Hematopoietic multipotent progenitor cell (in vitro differentiated cells): ENCODE measurements around the gene CBX1. TPM values are rescaled to one million over a fixed set of nuclear protein-coding genes. Genes with fewer than 3 reads are reported as not detected.
"Not testable (repeated sequence)": the region's sequence is repeated elsewhere in the genome, so short reads cannot be mapped to it uniquely, and the experiment has no call there.

Source experiments
- DNase-seq, 3 donors: peaks; one replicate each; pipeline ENCODE4 v3.0.0-alpha.2; 2011 to 2015; ENCODE audit warnings: low read depth in 2 of 3, low spot score in 2 of 3
- total RNA-seq: library from RNA; depleted of rRNA; stranded (reverse); fragments of >200 nt; gene quantifications from one replicate; pipeline ENCODE4 v1.2.3, GENCODE V29; 2012

Gene CBX1
- total RNA-seq, 1 donor: 8.6 TPM

DNA sequence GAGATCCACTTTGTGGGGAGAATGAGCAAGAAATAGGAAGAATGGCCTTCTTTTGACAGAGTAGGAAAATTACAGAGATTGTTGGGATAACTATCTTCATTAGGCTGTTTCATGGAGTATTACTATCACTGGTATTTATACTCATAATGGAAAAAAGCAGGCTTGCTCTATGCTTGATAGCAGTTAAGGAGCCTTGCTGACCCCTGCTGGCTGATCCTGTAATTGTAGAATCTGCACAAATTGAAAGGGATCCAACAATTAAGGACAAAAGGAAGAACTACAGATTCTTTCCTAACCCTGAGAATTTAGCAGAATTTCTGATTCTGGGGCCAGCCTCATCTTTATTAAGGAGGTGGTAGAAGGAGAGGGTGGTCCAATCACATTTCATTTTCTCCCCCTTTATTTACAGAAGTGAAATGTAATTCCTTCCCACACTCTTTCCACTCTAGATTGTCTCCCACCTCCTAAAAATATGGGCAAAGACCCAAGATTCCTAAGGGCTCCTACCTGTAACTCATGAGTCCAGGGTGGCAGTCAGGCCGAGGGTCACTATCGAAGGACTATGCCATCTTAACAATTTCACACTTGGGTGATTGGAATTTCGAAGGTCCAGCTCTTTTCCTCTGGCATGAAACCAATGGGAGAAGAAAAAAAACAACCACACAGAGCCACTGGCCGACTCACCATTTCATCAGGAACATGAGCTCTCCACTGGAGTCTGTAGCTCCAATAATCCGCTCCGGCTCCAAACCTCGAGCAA lies 26.8 kb downstream of the CBX1 start:
- DNase-seq: peak; percentile 49 to 85 (median 59)

DNA sequence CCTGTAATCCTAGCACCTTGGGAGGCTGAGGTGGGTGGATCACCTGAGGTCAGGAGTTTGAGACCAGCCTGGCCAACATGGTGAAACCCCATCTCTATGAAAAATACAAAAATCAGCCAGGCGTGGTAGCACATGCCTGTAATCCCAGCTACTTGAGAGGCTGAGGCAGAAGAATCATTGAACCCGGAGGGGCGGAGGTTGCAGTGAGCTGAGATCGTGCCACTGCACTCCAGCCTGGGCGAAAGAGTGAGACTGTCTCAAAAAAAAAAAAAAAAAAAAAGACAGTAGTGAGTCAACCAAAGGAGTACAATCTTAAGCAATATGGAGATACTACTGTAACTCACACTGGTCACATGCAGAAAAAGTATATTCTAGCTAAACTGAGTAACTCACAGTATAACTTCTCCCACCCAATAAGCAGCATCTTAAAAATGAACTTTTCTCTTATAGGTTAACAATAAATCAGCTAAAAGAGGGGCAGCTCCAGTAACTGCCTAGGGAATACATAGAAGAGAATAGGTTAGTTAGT lies 27.6 kb downstream of the CBX1 start:
- DNase-seq: not testable (repeated sequence)

DNA sequence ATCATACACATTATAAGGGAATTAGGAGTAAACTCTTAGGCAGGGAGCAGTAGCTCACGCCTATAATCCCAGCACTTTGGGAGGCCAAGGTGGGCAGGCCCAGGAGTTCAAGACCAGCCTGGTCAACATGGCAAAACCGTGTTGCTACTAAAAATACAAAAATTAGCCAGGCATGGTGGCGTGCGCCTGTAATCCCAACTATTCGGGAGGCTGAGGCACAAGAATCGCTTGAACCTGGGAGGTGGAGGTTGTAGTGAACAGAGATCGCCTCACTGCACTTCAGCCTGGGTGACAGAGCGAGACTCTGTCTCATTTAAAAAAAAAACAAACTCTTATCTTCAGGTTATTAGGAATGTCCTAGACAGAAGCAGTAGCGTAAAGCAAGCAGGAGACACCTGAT lies 28.5 kb downstream of the CBX1 start:
- not testable (repeated sequence) for DNase-seq

DNA sequence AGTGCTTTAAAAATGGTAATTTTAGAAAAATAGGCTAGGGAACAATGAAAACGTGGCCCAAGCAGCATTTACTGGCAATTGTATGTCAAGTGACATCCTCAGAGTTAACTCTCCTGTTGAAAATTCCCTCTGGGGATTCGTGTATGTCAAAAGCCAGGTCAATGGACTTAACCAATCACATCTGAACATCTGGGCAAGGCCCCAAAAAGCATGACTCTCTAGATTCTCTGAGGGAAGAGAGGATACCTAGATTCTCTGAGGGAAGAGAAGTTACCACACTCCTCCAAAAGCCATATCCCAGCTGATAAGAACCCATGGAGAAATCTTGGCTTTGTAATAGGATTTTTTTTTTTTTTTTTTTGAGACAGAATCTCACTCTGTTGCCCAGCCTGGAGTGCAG lies 29.6 kb downstream of the CBX1 start:
- DNase-seq: no peak

DNA sequence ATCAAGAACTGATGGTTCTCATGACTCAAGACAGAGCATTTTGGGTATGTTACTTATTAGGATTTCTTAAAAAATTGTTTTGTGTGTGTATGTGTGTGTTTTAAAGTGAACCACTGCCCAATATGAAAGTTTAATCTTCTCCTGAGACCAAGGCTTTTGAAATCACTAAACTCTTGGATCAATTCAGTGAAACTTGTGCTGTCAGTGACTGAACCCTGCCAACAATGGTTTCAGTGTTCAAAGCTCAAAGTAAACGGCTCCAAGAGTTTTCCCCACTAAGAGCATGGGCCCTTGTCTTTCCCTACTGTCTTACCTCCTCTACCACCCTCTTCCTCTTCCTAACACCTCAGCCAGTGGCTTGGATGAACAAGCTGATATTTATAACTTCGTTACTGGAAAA lies 31.1 kb downstream of the CBX1 start:
- DNase-seq: no peak

DNA sequence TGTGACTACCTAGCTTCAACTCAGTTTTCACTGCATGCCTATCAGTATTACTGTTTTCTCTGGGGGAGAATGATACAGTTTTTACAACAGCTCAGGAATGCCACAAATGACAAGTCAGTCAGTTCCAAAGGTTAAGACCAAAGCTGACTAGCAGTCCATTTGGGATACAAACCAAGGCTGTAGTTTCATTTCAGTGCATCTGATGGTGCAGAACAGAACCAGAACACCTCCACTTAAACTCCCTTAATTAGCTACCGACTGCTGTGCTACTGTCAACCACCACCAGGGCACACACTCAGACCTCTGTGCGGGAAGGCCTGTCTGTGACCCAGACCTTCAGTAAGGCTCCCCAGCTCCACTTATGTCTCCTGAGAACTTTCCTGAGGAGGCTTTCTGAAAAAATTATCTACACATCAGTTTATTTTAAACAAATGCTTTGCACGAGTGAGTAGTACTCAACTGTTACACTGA lies 32.8 kb downstream of the CBX1 start:
- DNase-seq: peak in 2 of 3 donors; percentile 15 to 26

GRCh38 chr17:48067808-48068207 lies 33.5 kb downstream of the CBX1 start:
- DNase-seq: not testable (repeated sequence)

DNA sequence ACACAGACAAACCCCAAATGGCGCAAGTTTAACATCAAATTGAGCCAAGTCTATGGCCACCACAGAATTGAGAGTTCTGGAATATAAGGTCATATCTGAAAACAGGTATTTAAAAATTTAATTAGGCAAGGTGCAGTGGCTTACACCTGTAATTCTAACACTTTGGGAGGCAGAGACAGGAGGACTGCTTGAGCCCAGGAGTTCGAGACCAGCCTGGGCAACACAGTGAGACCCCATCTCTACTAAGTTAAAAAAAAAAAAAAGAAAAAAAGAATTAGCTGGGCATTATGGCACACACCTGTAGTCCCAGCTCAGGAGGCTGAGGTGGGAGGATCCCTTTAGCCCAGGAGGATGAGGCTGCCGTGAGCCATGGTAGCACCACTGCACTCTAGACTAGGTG lies 34.0 kb downstream of the CBX1 start:
- no peak for DNase-seq

DNA sequence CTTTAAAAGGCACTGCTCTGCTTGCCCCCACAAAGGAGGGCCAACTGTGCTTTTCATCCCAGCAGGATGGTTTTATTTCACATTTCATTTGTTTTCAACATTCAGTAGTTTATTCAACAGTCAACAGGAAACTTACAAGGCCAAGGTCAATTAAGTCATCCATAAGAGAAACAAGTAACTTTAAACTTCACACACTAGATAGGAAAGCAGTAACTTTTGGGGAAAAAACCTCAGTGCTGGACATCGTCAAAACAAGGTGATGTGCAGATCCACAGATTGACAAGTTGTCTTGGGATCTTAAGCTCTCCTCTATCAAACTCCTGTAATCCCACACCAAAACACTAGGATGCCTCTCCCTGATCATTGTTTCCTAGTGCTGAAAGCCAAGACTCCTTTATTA lies 34.6 kb downstream of the CBX1 start:
- DNase-seq: no peak

DNA sequence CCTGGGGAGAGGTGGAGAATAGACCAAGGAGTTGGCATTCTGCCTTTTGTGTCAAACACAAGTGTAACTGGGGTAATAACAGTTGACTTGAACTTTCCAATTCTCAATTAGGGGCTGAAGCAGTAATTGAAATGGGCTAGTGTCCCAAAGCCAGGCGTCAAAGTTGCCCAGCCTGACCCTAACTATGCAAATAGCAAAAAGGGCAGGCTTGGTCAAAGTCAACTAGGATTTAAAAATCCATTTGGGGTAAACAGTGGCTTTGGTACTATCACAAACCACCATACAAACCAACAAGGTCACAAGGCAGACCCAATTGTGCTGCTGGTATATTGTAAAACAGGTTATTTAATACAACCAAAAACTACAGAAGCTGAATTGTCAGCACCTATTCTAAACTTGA lies 35.1 kb downstream of the CBX1 start:
- DNase-seq: no peak

- DNase-seq: no peak
These were observed 36.6 kb downstream of the CBX1 start for GRCh38 chr17:48064638-48065037.

DNA sequence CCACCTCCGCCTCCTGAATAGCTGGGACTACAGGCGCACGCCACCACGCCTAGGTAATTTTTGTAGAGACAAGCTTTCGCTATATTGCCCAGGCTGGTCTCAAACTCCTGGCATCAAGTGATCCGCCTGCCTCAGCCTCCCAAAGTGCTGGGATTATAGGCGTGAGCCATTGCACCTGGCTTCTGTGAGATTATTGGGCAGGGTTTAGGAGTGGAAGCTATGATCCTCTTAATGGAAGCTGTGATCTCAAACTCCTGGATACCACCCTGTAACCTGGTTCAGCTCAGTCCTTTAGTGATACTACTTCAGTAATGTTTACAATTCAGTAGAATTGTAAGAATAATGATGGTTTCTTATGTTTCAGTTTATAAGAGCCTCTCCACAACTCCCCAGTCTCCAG lies 39.0 kb downstream of the CBX1 start:
- no peak for DNase-seq

DNA sequence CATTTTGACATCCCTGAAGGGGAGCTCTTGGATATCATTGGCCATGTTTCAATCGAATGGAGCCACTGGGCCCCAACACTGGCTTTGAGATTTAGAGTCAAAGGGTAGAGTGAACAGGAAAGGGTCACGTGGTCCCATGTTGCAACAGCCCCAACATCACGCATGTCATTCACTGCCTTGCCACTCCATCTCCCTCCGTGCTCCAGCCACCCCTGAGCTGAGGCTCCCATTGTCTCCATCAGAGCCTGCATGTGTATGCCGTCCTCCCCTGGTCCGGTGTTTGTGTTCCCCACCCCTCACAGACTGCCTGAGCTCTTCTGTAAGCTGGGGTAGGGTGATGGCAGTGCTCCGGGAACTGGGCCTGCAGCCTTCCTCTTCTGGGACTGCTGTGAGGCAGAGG lies 41.0 kb downstream of the CBX1 start:
- DNase-seq: no peak

- no peak for DNase-seq
These were observed 42.1 kb downstream of the CBX1 start for GRCh38 chr17:48059125-48059668.

DNA sequence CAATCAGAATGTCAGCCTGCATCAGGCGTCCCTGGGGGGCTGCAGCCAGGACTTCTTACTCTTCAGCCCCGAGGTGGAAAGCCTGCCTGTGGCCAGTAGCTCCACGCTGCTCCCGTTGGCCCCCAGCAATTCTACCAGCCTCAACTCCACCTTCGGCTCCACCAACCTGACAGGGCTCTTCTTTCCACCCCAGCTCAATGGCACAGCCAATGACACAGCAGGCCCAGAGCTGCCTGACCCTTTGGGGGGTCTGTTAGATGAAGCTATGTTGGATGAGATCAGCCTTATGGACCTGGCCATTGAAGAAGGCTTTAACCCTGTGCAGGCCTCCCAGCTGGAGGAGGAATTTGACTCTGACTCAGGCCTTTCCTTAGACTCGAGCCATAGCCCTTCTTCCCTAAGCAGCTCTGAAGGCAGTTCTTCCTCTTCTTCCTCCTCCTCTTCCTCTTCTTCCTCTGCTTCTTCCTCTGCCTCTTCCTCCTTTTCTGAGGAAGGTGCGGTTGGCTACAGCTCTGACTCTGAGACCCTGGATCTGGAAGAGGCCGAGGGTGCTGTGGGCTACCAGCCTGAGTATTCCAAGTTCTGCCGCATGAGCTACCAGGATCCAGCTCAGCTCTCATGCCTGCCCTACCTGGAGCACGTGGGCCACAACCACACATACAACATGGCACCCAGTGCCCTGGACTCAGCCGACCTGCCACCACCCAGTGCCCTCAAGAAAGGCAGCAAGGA lies 42.7 kb downstream of the CBX1 start:
- no peak for DNase-seq

- DNase-seq: no peak
These were observed 43.7 kb downstream of the CBX1 start for GRCh38 chr17:48057626-48058025.

- DNase-seq: no peak
These were observed 44.4 kb downstream of the CBX1 start for GRCh38 chr17:48056879-48057278.

DNA sequence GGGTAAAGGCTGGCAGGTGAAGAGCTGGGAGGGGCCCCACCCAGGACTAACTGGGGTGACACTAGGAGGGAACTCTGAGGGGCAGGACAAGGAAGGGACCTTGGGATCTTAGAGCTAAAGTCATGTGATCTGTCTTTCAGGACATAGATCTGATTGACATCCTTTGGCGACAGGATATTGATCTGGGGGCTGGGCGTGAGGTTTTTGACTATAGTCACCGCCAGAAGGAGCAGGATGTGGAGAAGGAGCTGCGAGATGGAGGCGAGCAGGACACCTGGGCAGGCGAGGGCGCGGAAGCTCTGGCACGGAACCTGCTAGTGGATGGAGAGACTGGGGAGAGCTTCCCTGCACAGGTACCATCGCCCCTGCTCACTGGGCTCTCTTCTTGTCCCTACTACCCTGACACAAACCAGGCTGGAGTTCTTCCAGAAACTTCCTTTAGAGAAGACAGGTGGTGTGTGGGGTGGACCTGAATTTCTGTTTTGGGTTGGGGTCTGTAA lies 45.0 kb downstream of the CBX1 start:
- DNase-seq: no peak

- DNase-seq: no peak
These were observed 45.6 kb downstream of the CBX1 start for GRCh38 chr17:48055531-48056245.

GRCh38 chr17:48054238-48055185 lies 46.8 kb downstream of the CBX1 start:
- DNase-seq: no peak
